GM12801 (cell line): ENCODE measurements around the gene PAGE2B.

Experiments
- TF ChIP-seq, protein P1 (sequence below): IDR thresholded peaks from one replicate; pipeline ENCODE4 v1.5.1; 2011; ENCODE audit warnings: control low read depth; ENCODE audit not compliant: insufficient read length; ENCODE audit errors: extremely low read depth

Gene PAGE2B

DNA sequence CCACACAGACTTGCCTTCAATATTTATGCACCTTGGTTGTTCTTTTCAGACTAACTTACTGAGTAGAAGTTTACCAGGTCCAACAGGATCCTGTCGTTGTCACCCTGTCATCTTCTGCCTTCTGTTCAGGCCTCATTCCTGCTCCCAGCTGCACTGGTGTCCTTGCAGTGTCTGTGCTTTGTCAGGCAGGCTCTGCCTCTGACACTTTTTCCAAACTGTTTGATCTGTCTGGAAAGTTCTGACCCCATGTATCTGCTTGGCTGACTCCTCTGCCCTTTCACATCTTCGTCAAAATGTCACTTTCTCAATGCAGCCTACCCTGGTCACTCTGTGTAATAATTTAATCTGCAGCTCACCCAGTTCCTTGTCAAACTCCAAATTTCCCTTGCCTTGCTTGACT, 23.9 kb downstream of the PAGE2B start:
- TF ChIP-seq, protein P1, sequence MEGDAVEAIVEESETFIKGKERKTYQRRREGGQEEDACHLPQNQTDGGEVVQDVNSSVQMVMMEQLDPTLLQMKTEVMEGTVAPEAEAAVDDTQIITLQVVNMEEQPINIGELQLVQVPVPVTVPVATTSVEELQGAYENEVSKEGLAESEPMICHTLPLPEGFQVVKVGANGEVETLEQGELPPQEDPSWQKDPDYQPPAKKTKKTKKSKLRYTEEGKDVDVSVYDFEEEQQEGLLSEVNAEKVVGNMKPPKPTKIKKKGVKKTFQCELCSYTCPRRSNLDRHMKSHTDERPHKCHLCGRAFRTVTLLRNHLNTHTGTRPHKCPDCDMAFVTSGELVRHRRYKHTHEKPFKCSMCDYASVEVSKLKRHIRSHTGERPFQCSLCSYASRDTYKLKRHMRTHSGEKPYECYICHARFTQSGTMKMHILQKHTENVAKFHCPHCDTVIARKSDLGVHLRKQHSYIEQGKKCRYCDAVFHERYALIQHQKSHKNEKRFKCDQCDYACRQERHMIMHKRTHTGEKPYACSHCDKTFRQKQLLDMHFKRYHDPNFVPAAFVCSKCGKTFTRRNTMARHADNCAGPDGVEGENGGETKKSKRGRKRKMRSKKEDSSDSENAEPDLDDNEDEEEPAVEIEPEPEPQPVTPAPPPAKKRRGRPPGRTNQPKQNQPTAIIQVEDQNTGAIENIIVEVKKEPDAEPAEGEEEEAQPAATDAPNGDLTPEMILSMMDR = no peak

DNA sequence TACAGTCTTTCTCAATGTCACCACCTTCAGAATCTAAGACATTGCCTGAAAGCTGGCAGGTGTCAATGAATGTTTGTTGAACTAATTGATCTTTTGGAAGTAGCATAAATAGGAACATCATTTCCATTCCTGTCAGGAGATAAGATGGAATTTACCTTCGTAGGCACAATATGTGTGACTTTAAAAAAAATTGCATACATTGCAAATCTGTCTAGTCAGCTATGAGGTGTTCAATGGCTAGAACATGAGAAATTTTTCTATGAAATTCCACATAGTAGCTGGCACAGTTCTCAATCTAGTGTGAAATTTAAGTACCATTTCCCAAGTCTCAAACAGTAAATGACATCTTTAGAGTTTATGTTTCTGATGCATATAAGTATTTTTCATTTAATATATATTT, 24.3 kb downstream of the PAGE2B start:
- TF ChIP-seq, protein P1 = no peak

DNA sequence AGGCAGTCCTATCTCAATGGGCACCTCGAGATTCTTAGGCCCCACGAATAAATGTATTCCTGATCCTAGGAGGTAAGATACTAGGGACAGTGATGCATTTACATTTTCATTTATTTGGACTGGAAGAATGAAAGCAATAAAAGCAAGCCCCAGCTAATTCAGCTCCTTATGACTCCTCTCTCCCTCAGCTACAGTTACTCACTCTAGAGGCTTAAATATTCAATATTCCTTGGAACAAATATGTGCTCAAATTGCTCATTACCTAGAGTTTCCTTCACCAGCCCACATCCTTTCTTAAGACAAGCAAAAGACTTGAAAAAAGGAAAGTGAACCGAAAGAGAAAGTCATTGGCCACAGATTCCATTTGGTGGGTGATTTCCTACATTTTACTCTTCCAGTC, 27.9 kb downstream of the PAGE2B start:
- TF ChIP-seq, protein P1 = no peak

DNA sequence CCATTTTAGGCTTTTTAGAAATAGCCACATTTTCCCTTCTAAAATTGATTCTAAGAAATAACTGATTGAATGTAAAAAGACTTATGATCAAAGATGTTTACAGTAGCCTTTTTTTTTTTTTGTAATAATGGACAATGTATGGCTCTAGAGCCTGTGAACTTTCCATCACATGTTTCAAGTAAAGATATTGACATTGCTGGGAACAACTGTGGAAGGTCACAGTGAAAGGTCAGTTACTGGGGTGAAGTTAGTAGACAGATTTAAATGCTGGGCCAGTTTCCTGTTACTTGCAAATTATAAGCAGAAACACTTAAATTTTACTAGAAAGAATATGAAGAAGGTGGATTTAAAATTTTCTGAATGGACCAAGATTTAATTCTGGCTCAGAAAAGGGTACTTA, 32.4 kb downstream of the PAGE2B start:
- TF ChIP-seq, protein P1 = no peak

DNA sequence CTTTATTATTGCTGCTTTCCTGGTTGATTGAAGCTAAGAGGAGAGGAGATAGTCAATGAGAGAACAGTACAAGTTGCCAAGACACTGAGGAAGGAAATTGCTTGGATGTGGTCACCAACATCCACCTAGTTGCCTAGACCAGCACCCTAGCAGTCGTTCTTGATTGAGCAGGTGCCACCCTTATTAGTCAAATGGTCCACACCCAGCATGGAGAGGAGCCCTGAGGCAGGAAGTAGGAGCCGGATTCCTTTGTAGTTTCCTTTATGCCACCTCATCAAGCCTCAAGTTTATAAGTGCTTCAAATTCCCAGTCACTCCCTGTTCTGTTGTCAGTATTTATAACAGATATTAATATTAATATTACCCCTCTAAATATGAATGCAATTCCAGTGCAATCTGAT, 33.1 kb downstream of the PAGE2B start:
- TF ChIP-seq, protein P1 = no peak

DNA sequence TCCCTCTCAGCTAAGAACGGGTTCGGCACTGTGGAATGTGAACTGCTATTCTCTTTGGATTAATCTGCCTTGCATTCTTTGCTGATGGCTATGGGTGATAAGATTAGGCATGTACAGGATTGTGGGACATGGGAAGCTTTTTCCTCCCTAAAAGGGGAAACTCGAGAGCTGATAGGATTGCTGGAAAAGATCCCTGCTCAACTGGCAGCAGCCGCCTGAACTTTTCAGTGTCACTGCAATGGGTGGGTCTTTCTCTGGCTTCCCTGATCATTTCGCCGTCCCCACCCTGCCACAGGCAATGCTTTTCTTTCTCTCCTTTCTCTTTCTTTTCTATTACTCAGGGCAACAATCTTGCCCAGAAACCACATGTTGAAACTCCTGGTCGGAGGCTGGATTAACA, 34.5 kb downstream of the PAGE2B start:
- TF ChIP-seq, protein P1 = no peak

DNA sequence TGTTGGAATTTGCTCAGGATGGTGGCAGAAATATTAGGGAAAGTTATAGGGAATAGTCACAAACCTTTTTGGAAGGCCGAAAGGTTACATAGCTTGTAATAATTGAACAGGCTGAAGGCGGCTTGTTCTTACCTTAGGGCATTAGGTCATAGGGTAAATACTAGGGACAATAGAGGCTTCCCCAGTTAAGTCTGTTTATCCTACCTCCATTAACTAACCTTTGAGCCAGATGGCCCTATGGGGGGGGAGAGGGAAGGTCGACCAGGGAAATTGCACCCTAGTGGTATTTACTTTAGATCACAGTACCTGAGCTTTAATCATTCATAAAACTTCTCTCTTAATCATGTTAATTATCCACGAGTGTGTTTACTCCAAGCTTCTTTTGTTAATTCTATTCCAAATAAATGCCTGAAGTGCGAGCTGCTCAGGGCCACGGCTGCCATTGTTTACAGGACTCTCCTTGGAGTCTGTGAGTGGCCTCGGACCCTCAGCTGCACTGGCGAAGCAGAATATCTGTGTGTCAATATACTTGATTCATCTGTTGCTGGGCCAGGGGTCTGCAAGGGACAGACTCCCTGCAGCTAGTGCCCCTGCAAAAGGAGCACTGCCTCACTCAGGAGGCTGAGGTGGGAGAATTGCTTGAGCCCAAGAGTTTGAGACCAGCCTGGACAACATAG, 36.9 kb downstream of the PAGE2B start:
- TF ChIP-seq, protein P1 = no peak
